Measurements from ENCODE around the gene CYTH3.
"Not testable (repeated sequence)": the region's sequence is repeated elsewhere in the genome, so short reads cannot be mapped to it uniquely, and the experiment has no call there.

DNA sequence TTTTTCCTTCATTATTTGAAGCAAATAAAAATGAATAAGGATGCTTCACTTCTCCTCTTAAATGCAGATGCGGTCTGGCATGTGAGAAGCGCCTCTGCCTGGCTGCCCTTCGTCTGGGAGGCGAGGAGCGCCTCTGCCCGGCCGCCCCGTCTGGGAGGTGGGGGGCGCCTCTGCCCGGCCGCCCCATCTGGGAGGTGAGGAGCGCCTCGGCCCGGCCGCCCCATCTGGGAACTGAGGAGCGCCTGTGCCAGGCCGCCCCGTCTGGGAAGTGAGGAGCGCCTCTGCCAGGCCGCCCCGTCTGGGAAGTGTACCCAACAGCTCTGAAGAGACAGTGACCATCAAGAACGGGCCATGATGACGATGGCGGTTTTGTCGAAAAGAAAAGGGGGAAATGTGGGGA lies 49.4 kb downstream of the CYTH3 start:
- TF ChIP-seq, protein P1, sequence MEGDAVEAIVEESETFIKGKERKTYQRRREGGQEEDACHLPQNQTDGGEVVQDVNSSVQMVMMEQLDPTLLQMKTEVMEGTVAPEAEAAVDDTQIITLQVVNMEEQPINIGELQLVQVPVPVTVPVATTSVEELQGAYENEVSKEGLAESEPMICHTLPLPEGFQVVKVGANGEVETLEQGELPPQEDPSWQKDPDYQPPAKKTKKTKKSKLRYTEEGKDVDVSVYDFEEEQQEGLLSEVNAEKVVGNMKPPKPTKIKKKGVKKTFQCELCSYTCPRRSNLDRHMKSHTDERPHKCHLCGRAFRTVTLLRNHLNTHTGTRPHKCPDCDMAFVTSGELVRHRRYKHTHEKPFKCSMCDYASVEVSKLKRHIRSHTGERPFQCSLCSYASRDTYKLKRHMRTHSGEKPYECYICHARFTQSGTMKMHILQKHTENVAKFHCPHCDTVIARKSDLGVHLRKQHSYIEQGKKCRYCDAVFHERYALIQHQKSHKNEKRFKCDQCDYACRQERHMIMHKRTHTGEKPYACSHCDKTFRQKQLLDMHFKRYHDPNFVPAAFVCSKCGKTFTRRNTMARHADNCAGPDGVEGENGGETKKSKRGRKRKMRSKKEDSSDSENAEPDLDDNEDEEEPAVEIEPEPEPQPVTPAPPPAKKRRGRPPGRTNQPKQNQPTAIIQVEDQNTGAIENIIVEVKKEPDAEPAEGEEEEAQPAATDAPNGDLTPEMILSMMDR (IDR thresholded peaks at IDR 0.05; ENCODE audit: insufficient read depth, low read length), result not testable (repeated sequence)
- TF ChIP-seq POLR2AphosphoS5 (IDR thresholded peaks at IDR 0.05; ENCODE audit: low read depth); GABPA (IDR thresholded peaks at IDR 0.05; ENCODE audit: low read depth); SPI1 (IDR thresholded peaks at IDR 0.05; ENCODE audit: borderline replicate concordance, low read depth): not testable (repeated sequence)
- TF ChIP-seq, protein P2, sequence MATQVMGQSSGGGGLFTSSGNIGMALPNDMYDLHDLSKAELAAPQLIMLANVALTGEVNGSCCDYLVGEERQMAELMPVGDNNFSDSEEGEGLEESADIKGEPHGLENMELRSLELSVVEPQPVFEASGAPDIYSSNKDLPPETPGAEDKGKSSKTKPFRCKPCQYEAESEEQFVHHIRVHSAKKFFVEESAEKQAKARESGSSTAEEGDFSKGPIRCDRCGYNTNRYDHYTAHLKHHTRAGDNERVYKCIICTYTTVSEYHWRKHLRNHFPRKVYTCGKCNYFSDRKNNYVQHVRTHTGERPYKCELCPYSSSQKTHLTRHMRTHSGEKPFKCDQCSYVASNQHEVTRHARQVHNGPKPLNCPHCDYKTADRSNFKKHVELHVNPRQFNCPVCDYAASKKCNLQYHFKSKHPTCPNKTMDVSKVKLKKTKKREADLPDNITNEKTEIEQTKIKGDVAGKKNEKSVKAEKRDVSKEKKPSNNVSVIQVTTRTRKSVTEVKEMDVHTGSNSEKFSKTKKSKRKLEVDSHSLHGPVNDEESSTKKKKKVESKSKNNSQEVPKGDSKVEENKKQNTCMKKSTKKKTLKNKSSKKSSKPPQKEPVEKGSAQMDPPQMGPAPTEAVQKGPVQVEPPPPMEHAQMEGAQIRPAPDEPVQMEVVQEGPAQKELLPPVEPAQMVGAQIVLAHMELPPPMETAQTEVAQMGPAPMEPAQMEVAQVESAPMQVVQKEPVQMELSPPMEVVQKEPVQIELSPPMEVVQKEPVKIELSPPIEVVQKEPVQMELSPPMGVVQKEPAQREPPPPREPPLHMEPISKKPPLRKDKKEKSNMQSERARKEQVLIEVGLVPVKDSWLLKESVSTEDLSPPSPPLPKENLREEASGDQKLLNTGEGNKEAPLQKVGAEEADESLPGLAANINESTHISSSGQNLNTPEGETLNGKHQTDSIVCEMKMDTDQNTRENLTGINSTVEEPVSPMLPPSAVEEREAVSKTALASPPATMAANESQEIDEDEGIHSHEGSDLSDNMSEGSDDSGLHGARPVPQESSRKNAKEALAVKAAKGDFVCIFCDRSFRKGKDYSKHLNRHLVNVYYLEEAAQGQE (IDR thresholded peaks at IDR 0.05; ENCODE audit: insufficient replicate concordance, low read depth), result not testable (repeated sequence)

Measured in HL-60 (cell line).